Measurements from ENCODE around the gene HHIPL1.

DNA sequence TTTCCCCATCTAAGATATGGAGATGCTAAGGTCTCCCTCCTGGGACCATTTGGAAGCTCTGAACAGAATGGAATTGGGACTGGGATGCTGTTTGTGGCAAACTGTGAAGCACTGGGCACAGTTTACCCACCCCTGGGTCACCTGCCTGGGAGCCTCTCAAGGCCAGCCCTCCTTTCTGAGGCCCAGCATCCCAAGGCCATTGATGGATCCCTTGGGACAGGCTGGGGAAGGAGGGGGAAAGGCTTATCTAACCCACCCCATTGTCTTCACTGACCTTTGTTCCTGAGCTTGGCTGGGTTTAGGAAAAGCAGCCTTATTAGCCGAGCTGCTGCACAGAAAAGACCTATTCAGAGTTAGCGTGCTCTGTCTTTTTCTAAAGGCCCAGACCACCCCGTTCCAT, 46.2 kb upstream of the HHIPL1 start:
- TF ChIP-seq, protein P1, sequence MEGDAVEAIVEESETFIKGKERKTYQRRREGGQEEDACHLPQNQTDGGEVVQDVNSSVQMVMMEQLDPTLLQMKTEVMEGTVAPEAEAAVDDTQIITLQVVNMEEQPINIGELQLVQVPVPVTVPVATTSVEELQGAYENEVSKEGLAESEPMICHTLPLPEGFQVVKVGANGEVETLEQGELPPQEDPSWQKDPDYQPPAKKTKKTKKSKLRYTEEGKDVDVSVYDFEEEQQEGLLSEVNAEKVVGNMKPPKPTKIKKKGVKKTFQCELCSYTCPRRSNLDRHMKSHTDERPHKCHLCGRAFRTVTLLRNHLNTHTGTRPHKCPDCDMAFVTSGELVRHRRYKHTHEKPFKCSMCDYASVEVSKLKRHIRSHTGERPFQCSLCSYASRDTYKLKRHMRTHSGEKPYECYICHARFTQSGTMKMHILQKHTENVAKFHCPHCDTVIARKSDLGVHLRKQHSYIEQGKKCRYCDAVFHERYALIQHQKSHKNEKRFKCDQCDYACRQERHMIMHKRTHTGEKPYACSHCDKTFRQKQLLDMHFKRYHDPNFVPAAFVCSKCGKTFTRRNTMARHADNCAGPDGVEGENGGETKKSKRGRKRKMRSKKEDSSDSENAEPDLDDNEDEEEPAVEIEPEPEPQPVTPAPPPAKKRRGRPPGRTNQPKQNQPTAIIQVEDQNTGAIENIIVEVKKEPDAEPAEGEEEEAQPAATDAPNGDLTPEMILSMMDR (IDR thresholded peaks at IDR 0.05; ENCODE audit: poor library complexity), result no peak
- no peak for TF ChIP-seq EZH2 (IDR thresholded peaks at IDR 0.05; ENCODE audit: borderline replicate concordance)
